K562 (cell line): ENCODE results near the gene KRT8. TPM values are rescaled to one million over a fixed set of nuclear protein-coding genes. Genes with fewer than 3 reads are reported as not detected.

ENCODE experiments used
- ATF1 ChIP-seq, 2 experiments: fragments of 450-650 bp in 1 of 2; IDR thresholded peaks; 2 replicates each; pipeline ENCODE4 v1.6.1; 2016; ENCODE audit warnings: missing compliant biosample characterization in 1 of 2, missing genetic modification characterization in 1 of 2
- DNMT1 ChIP-seq: fragments of 450-650 bp; IDR thresholded peaks from 2 replicates; pipeline ENCODE4 v1.6.1; 2016; ENCODE audit warnings: antibody characterized with exemption, mild to moderate bottlenecking
- E2F8 ChIP-seq: fragments of 450-650 bp; IDR thresholded peaks from 2 replicates; pipeline ENCODE4 v1.7.1; 2018; ENCODE audit warnings: mild to moderate bottlenecking, low read depth; ENCODE audit not compliant: partially characterized antibody
- FOXO4 ChIP-seq: fragments of 450-650 bp; formaldehyde crosslinking; IDR thresholded peaks from 2 replicates; pipeline ENCODE4 v1.4.0; 2020; ENCODE audit warnings: mild to moderate bottlenecking, moderate library complexity
- GATAD2B ChIP-seq: fragments of 450-650 bp; IDR thresholded peaks from 2 replicates; pipeline ENCODE4 v1.6.1; 2017; ENCODE audit warnings: mild to moderate bottlenecking, borderline replicate concordance
- MEF2A ChIP-seq: IDR thresholded peaks from 2 replicates; pipeline ENCODE4 v1.6.1; 2011; ENCODE audit warnings: low read depth, mild to moderate bottlenecking, low read length, moderate library complexity; ENCODE audit not compliant: control insufficient read depth
- RFX7 ChIP-seq: fragments of 250-450 bp; sonication (Bioruptor Pico); IDR thresholded peaks from 2 replicates; pipeline ENCODE4 v1.5.1; 2021; ENCODE audit warnings: mild to moderate bottlenecking
- TBL1XR1 ChIP-seq, 2 experiments: IDR thresholded peaks; 2 replicates each; pipeline ENCODE4 v1.6.1; 2012; ENCODE audit warnings: improper control_type of control experiment in 2 of 2, low read length in 2 of 2, mild to moderate bottlenecking in 1 of 2
- ZFP1 ChIP-seq: fragments of 450-650 bp; formaldehyde crosslinking; IDR thresholded peaks from 2 replicates; pipeline ENCODE4 v1.4.0; 2020; ENCODE audit warnings: mild to moderate bottlenecking, mixed read lengths
- polyA plus RNA-seq, 8 experiments: library from polyadenylated mRNA; depleted of rRNA in 4 of 8; stranded (reverse) in 5 of 8; unstranded in 3 of 8; fragments of >200 nt; fragmentation: Nextera tagmentation in 2 of 8; fragmentation: Illumina TruSeq in 1 of 8; extraction: Ambion mirVana in 2 of 8; extraction: Trizol in 1 of 8; gene quantifications; 2 replicates each; pipeline versions ENCODE4 v1.2.1 to v1.2.3, GENCODE V29; 2011 to 2014; ENCODE audit warnings: inconsistent platforms in 1 of 8, missing spikeins in 1 of 8
- total RNA-seq, 7 experiments: library from RNA; depleted of rRNA in 6 of 7; stranded (reverse); fragments of >200 nt in 6 of 7; fragmentation: Illumina TruSeq in 2 of 7; extraction: Trizol in 2 of 7; gene quantifications; 2 replicates each; pipeline versions ENCODE4 v1.2.1 to v1.2.3, GENCODE V29; 2011 to 2021; ENCODE audit warnings: low replicate concordance in 1 of 7
- TF ChIP-seq, protein P1 (sequence below): fragments of 200-600 bp; sonication (generic); IDR thresholded peaks from one replicate; pipeline ENCODE4 v1.6.1; 2012; ENCODE audit warnings: mild to moderate bottlenecking, low read depth, low read length, inconsistent platforms
- TF ChIP-seq, protein P2 (sequence below): sonication (generic); formaldehyde crosslinking; IDR thresholded peaks from 2 replicates; pipeline ENCODE4 v1.8.0; 2022; ENCODE audit warnings: missing genetic modification reagents, mild to moderate bottlenecking, borderline replicate concordance

Gene KRT8
- total and polyA plus RNA-seq, 9 of the 15 experiments (the other 6 are each of a cell fraction or from before 2014, with no cell fraction given), result 41.5 to 661 (median 260) TPM

GRCh38 chr12:52903285-52903854 is 1.5 kb downstream of the KRT8 start (continued):
- TF ChIP-seq, protein P1, sequence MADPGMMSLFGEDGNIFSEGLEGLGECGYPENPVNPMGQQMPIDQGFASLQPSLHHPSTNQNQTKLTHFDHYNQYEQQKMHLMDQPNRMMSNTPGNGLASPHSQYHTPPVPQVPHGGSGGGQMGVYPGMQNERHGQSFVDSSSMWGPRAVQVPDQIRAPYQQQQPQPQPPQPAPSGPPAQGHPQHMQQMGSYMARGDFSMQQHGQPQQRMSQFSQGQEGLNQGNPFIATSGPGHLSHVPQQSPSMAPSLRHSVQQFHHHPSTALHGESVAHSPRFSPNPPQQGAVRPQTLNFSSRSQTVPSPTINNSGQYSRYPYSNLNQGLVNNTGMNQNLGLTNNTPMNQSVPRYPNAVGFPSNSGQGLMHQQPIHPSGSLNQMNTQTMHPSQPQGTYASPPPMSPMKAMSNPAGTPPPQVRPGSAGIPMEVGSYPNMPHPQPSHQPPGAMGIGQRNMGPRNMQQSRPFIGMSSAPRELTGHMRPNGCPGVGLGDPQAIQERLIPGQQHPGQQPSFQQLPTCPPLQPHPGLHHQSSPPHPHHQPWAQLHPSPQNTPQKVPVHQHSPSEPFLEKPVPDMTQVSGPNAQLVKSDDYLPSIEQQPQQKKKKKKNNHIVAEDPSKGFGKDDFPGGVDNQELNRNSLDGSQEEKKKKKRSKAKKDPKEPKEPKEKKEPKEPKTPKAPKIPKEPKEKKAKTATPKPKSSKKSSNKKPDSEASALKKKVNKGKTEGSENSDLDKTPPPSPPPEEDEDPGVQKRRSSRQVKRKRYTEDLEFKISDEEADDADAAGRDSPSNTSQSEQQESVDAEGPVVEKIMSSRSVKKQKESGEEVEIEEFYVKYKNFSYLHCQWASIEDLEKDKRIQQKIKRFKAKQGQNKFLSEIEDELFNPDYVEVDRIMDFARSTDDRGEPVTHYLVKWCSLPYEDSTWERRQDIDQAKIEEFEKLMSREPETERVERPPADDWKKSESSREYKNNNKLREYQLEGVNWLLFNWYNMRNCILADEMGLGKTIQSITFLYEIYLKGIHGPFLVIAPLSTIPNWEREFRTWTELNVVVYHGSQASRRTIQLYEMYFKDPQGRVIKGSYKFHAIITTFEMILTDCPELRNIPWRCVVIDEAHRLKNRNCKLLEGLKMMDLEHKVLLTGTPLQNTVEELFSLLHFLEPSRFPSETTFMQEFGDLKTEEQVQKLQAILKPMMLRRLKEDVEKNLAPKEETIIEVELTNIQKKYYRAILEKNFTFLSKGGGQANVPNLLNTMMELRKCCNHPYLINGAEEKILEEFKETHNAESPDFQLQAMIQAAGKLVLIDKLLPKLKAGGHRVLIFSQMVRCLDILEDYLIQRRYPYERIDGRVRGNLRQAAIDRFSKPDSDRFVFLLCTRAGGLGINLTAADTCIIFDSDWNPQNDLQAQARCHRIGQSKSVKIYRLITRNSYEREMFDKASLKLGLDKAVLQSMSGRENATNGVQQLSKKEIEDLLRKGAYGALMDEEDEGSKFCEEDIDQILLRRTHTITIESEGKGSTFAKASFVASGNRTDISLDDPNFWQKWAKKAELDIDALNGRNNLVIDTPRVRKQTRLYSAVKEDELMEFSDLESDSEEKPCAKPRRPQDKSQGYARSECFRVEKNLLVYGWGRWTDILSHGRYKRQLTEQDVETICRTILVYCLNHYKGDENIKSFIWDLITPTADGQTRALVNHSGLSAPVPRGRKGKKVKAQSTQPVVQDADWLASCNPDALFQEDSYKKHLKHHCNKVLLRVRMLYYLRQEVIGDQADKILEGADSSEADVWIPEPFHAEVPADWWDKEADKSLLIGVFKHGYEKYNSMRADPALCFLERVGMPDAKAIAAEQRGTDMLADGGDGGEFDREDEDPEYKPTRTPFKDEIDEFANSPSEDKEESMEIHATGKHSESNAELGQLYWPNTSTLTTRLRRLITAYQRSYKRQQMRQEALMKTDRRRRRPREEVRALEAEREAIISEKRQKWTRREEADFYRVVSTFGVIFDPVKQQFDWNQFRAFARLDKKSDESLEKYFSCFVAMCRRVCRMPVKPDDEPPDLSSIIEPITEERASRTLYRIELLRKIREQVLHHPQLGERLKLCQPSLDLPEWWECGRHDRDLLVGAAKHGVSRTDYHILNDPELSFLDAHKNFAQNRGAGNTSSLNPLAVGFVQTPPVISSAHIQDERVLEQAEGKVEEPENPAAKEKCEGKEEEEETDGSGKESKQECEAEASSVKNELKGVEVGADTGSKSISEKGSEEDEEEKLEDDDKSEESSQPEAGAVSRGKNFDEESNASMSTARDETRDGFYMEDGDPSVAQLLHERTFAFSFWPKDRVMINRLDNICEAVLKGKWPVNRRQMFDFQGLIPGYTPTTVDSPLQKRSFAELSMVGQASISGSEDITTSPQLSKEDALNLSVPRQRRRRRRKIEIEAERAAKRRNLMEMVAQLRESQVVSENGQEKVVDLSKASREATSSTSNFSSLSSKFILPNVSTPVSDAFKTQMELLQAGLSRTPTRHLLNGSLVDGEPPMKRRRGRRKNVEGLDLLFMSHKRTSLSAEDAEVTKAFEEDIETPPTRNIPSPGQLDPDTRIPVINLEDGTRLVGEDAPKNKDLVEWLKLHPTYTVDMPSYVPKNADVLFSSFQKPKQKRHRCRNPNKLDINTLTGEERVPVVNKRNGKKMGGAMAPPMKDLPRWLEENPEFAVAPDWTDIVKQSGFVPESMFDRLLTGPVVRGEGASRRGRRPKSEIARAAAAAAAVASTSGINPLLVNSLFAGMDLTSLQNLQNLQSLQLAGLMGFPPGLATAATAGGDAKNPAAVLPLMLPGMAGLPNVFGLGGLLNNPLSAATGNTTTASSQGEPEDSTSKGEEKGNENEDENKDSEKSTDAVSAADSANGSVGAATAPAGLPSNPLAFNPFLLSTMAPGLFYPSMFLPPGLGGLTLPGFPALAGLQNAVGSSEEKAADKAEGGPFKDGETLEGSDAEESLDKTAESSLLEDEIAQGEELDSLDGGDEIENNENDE, result no peak
- TF ChIP-seq, protein P2, sequence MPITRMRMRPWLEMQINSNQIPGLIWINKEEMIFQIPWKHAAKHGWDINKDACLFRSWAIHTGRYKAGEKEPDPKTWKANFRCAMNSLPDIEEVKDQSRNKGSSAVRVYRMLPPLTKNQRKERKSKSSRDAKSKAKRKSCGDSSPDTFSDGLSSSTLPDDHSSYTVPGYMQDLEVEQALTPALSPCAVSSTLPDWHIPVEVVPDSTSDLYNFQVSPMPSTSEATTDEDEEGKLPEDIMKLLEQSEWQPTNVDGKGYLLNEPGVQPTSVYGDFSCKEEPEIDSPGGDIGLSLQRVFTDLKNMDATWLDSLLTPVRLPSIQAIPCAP (CRISPR knock-in tag), result no peak
- no peak for TF ChIP-seq RFX7 (CRISPR knock-in tag)
- TF ChIP-seq TBL1XR1 (IDR thresholded peaks at IDR 0.05; ENCODE audit: low read length in 2 of 2), result peak; percentile 40 to 45; a peak in 1 of 4 replicates
- TF ChIP-seq ATF1 (CRISPR knock-in tag; IDR thresholded peaks at IDR 0.05), result no peak
- TF ChIP-seq ATF1 (tag; IDR thresholded peaks at IDR 0.05), result peak; percentile 81
- no peak for TF ChIP-seq DNMT1
- TF ChIP-seq ZFP1 (CRISPR knock-in tag), result no peak
- TF ChIP-seq E2F8, result peak; percentile 20
- TF ChIP-seq MEF2A, result no peak
- TF ChIP-seq GATAD2B, result no peak
- no peak for TF ChIP-seq FOXO4
